Right cardiac atrium (tissue), 5 donors: ENCODE measurements around the gene QSOX2. TPM values are rescaled to one million over a fixed set of nuclear protein-coding genes. Genes with fewer than 3 reads are reported as not detected.

Source experiments
- ATAC-seq, 2 donors: fragments of 200-7000 bp; cut with Tn5 transposase; one replicate each; pipeline versions ENCODE4 v1.8.0 to v1.9.1; 2020; ENCODE audit warnings: moderate library complexity in 2 of 2, mild to moderate bottlenecking in 1 of 2
- DNase-seq, 3 donors: peaks; one replicate each; pipeline ENCODE4 v3.0.0-alpha.2; 2020
- H3K27ac ChIP-seq: one replicate; pipeline ENCODE4 v1.5.1; 2013; ENCODE audit warnings: mild to moderate bottlenecking, low read length, control low read depth, moderate library complexity
- H3K27me3 ChIP-seq: one replicate; pipeline ENCODE4 v1.6.1; 2013; ENCODE audit not compliant: control insufficient read depth, insufficient read depth
- H3K4me1 ChIP-seq: one replicate; pipeline ENCODE4 v1.6.1; 2013; ENCODE audit warnings: low read length; ENCODE audit not compliant: control insufficient read depth, insufficient read depth
- H3K4me3 ChIP-seq: one replicate; pipeline ENCODE4 v1.5.1; 2013; ENCODE audit warnings: low read length, control low read depth
- H3K9me3 ChIP-seq: one replicate; pipeline ENCODE4 v1.6.1; 2013; ENCODE audit warnings: low read length; ENCODE audit not compliant: control insufficient read depth
- WGBS: extraction: QIAGEN DNeasy Blood & Tissue Kit; methylation state at CpG from one replicate; pipeline ENCODE4 v1.1.7; 2013; 5-methylcytosine and 5-hydroxymethylcytosine counted together
- intact Hi-C, 4 donors: fragments of 100-400 bp; cut with DNase I; formaldehyde crosslinking; loops; one replicate each; pipeline versions ENCODE4 v1.11.0 to v1.14.0; 2022 to 2023
- polyA plus RNA-seq: library from polyadenylated mRNA; stranded (reverse); fragments of 200-250 nt; gene quantifications from one replicate; pipeline ENCODE4 v1.2.3, GENCODE V29; 2013
- total RNA-seq, 4 donors: library from RNA; stranded (reverse); fragmentation: NEBNext Ultra II Directional; extraction: Animal tissue kit (Norgen Biotek cat#: 25700); gene quantifications; one replicate each; pipeline ENCODE4 v1.2.1, GENCODE V29; 2021
- donor health status: healthy with polysubstance abuse.
- donor health status: DM: no; HTN: yes; CAD: no.
- donor health status: DM: no; HTN: no; CAD: no.
- donor health status: DM: no; HTN: yes; CAD: no; lungs with severe emphysema.
- donor health status: DM: yes; HTN: yes; CAD: no.

Gene QSOX2
- total and polyA plus RNA-seq, 5 donors: 4.5 to 9.0 (median 6.8) TPM

DNA sequence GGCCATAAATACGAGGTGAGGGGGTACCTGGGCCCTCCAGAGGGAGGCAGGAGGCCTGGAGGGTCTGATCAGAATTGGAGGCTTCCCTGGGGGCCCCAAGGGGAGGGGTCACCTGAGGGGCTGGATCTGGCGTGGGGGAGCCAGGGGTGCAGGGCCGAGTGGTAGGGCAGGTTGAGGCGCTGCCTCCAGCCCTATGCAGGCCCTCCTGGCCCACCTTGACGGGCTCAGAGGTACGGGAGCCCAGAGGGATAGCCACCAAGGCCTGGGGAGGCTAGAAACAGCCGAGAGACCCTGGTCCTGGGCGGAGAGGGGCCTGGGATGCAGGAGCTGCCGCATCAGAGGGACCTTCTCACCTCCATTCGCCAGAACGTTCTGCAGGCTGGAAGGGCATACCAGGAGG, 65.0 kb downstream of the QSOX2 start:
- intact Hi-C loops: no loop called here
- H3K27ac ChIP-seq: no peak overlapping the region
- no peaks in the 10 kb centered on the region for H3K9me3 ChIP-seq
- 79% methylated on average over 11 of the region's 11 CpGs for WGBS
- peak; percentile 1 to 25 (median 21) for DNase-seq
- H3K4me3 ChIP-seq: no peak overlapping the region
- no peaks in the 10 kb centered on the region for H3K4me1 ChIP-seq
- no peaks in the 10 kb centered on the region for H3K27me3 ChIP-seq
- ATAC-seq: no peak

- no peak overlapping the region for H3K4me3 ChIP-seq
- DNase-seq: peak; percentile 4 to 30 (median 24)
- intact Hi-C loops: loop anchor here in 1 of 4 donors (10.0 kb wide), 1 partner anchor 105 kb away; no protein-coding TSS in a partner anchor
- H3K27ac ChIP-seq: no peak overlapping the region
- H3K4me1 ChIP-seq: no peaks in the 10 kb centered on the region
- 95% methylated on average over 13 of the region's 13 CpGs for WGBS
- H3K27me3 ChIP-seq: no peaks in the 10 kb centered on the region
- no peaks in the 10 kb centered on the region for H3K9me3 ChIP-seq
- no peak for ATAC-seq
Measured at GRCh38 chr9:136179761-136180160, 65.9 kb downstream of the QSOX2 start.

- no peaks in the 10 kb centered on the region for H3K9me3 ChIP-seq
- ATAC-seq (no peak), DNase-seq (peak in 1 of 3 donors; percentile 0)
- H3K27ac ChIP-seq: no peak overlapping the region
- H3K4me1 ChIP-seq: no peaks in the 10 kb centered on the region
- intact Hi-C loops: loop anchor here in 1 of 4 donors (10.0 kb wide), 1 partner anchor 106 kb away; no protein-coding TSS in a partner anchor
- WGBS: 60% methylated on average over 12 of the region's 12 CpGs
- no peaks in the 10 kb centered on the region for H3K27me3 ChIP-seq
- H3K4me3 ChIP-seq: no peak overlapping the region
Measured at GRCh38 chr9:136179101-136179616, 66.5 kb downstream of the QSOX2 start.

- Histone ChIP-seq H3K4me1 (no peaks in the 10 kb centered on the region), H3K4me3 (no peak overlapping the region), H3K27me3 (no peaks in the 10 kb centered on the region), H3K27ac (no peak overlapping the region), H3K9me3 (no peaks in the 10 kb centered on the region)
- intact Hi-C loops: loop anchor here in 1 of 4 donors (10.0 kb wide), 1 partner anchor 106 kb away; no protein-coding TSS in a partner anchor
- ATAC-seq: no peak
- WGBS: 28% methylated on average over 8 of the region's 8 CpGs
- DNase-seq: peak; percentile 2 to 42 (median 29)
Measured at GRCh38 chr9:136178773-136179075, 66.9 kb downstream of the QSOX2 start.

- intact Hi-C loops: loop anchor here in 1 of 4 donors (10.0 kb wide), 1 partner anchor 107 kb away; no protein-coding TSS in a partner anchor
- WGBS: 83% methylated on average over 21 of the region's 21 CpGs
Measured at GRCh38 chr9:136178061-136178772, 67.4 kb downstream of the QSOX2 start.

GRCh38 chr9:136177224-136177623, 68.4 kb downstream of the QSOX2 start:
- DNase-seq (peak; percentile 1 to 40 (median 7)), ATAC-seq (no peak)
- H3K4me3 ChIP-seq: no peak overlapping the region
- no peaks in the 10 kb centered on the region for H3K27me3 ChIP-seq
- WGBS: 88% methylated on average over 14 of the region's 14 CpGs
- H3K4me1 ChIP-seq: no peaks in the 10 kb centered on the region
- H3K9me3 ChIP-seq: no peaks in the 10 kb centered on the region
- intact Hi-C loops: loop anchor here in 1 of 4 donors (10.0 kb wide), 1 partner anchor 108 kb away; no protein-coding TSS in a partner anchor
- H3K27ac ChIP-seq: no peak overlapping the region

More at GRCh38 chr9:136178061-136178772, 67.4 kb downstream of the QSOX2 start:
- Histone ChIP-seq H3K9me3 (no peaks in the 10 kb centered on the region), H3K27ac (no peak overlapping the region), H3K27me3 (no peaks in the 10 kb centered on the region), H3K4me1 (no peaks in the 10 kb centered on the region), H3K4me3 (no peak overlapping the region)
- ATAC-seq (no peak), DNase-seq (peak; percentile 4 to 44 (median 21))

DNA sequence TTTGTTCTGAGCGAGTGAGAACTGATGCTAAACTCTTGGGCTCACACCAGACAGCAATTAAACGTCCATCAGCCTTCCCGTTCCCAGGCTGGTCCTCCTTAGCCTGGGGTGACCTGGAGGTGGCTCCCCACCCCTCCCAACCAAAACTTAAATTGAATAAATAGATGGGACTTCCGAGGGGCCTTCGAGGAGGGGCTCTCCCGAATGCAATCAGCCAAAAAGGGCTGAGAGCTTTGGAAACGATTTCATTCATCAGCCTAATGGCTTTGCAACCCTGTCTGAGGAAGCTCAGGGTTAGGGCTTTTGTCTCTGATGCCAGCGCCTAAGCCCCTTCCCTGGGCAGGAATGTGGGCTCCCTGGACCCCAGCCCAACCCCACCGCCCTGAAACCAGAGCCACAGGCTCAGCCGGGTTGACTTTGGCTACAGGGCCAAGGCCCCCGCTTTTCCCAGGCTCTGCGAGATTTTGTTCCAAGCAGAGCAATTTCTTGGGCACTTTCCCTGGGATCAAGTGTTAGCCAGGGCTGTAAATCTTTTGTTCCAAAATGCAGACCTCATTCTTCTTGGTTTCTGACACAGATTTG, 69.9 kb downstream of the QSOX2 start:
- no peaks in the 10 kb centered on the region for H3K9me3 ChIP-seq
- WGBS: 44% methylated on average over 12 of the region's 12 CpGs
- no peak overlapping the region for H3K4me3 ChIP-seq
- H3K4me1 ChIP-seq: no peaks in the 10 kb centered on the region
- no peaks in the 10 kb centered on the region for H3K27me3 ChIP-seq
- intact Hi-C loops: loop anchor here in 1 of 4 donors (10.0 kb wide), 1 partner anchor 109 kb away; no protein-coding TSS in a partner anchor
- H3K27ac ChIP-seq: no peak overlapping the region
- DNase-seq (peak; percentile 2 to 35 (median 32)), ATAC-seq (no peak)

DNA sequence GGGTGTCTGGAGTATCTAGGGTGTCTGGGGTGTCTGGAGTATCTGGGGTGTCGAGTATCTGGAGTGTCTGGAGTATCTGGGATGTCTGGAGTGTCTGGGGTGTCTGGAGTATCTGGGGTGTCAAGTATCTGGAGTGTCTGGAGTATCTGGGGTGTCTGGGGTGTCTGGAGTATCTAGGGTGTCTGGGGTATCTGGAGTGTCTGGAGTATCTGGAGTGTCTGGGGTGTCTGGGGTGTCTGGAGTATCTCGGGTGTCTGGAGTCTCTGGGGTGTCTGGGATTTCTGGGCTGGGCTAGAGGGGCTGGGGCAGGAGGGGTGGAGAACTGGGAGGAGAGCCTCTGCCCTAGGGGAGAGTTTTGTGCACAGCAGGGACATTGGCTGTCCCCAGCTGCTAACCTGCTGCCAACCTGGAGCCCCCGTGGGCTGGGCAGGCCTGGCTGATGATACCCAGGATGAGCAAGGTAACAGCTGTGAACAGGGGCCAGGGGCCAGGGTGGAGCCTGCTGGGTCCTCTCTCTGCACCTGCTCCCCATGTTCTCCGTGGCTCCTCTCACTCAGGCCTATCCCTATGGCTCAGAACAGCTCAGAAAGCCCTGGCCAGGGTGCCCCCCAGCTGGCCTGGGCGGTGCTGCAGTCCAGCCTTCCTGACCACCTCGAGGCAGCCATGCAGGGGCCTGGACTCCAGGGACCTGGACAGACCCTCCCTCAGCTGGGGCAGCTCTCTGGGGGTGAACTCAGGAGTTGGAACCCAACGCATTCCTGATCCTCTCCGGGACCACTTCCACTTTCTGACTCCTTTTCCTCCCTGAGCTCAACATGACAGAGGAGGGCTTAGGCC, 70.6 kb downstream of the QSOX2 start:
- intact Hi-C loops: loop anchor here in 2 of 4 donors (5.0 to 10.0 kb wide), 2 partner anchors 107 to 110 kb away; no protein-coding TSS in a partner anchor
- 53% methylated on average over 8 of the region's 8 CpGs for WGBS
- Histone ChIP-seq H3K4me3 (no peak overlapping the region), H3K27me3 (no peaks in the 10 kb centered on the region), H3K27ac (no peak overlapping the region), H3K9me3 (no peaks in the 10 kb centered on the region), H3K4me1 (no peaks in the 10 kb centered on the region)
- ATAC-seq: no peak
- peak; percentile 4 to 44 (median 11) for DNase-seq

GRCh38 chr9:136173648-136174290, 71.8 kb downstream of the QSOX2 start:
- Histone ChIP-seq H3K27ac (no peak overlapping the region), H3K4me1 (no peaks in the 10 kb centered on the region), H3K27me3 (no peaks in the 10 kb centered on the region), H3K9me3 (no peaks in the 10 kb centered on the region), H3K4me3 (no peak overlapping the region)
- intact Hi-C loops: loop anchor here in 2 of 4 donors (5.0 to 10.0 kb wide), 2 partner anchors 109 to 111 kb away; no protein-coding TSS in a partner anchor
- DNase-seq: peak; percentile 4 to 40 (median 35)
- ATAC-seq: no peak
- 86% methylated on average over 14 of the region's 14 CpGs for WGBS

DNA sequence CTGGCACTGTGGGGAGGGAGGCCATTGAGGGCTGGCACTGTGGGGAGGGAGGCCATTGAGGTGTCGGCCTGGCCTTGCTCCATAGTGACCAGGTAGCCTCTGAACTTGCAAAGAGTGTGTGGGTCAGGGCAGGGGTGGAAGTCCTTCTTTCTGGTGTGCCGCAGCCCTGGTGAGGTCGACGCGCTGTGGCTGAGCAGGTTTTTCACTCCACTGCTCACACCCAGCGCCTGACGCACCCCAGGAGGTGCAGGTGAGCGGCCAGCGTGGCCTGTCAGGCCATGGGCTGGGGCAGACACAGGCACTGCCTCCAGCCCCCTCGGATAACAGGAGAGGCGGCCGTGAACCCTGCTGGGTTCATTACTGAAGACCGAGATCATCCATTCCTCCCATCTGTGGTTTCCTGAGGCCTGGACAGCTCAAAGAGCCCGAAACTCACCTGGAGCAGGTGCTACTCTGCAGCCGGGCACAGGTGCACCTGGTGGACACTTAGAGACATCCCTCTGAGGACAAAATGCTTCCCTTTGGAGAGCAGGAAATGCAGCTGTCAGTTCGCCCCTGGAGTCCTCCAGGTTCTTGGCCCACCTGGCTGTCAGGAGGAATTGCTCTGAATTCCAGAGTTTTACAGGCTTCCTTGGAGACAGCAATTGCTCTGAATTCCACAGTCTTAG, 73.1 kb downstream of the QSOX2 start:
- no peaks in the 10 kb centered on the region for H3K4me1 ChIP-seq
- ATAC-seq (no peak), DNase-seq (peak; percentile 2 to 43 (median 26))
- 79% methylated on average over 16 of the region's 16 CpGs for WGBS
- no peak overlapping the region for H3K4me3 ChIP-seq
- intact Hi-C loops: loop anchor here in 2 of 4 donors (5.0 to 10.0 kb wide), 2 partner anchors 110 to 112 kb away; no protein-coding TSS in a partner anchor
- no peak overlapping the region for H3K27ac ChIP-seq
- H3K9me3 ChIP-seq: no peaks in the 10 kb centered on the region
- H3K27me3 ChIP-seq: no peaks in the 10 kb centered on the region
